H1 (cell line): ENCODE measurements around the gene BIRC2. TPM values are rescaled to one million over a fixed set of nuclear protein-coding genes. Genes with fewer than 3 reads are reported as not detected.

Experiments used
- ASH2L ChIP-seq: fragments of 200-600, 300-600 bp; sonication (generic); IDR thresholded peaks from one replicate; pipeline ENCODE4 v1.7.1; 2017; ENCODE audit warnings: low read length
- BACH1 ChIP-seq: IDR thresholded peaks from 2 replicates; pipeline ENCODE4 v1.6.1; 2012; ENCODE audit warnings: low read length, improper control_type of control experiment
- BCL11A ChIP-seq, 2 experiments: IDR thresholded peaks; one replicate each; pipeline ENCODE4 v1.6.1; 2011; ENCODE audit warnings: low read depth in 2 of 2, low read length in 2 of 2, mild to moderate bottlenecking in 2 of 2
- CBX8 ChIP-seq: fragments of 300-800, 300-1000 bp; sonication (generic); IDR thresholded peaks from 2 replicates; pipeline ENCODE4 v1.7.1; 2016; ENCODE audit warnings: low read depth, low read length, borderline replicate concordance
- CTCF ChIP-seq, 3 experiments: IDR thresholded peaks; 1 replicate in 2 of 3; 2 replicates in 1 of 3; pipeline versions ENCODE4 v1.5.1 to v1.6.1; 2011; ENCODE audit warnings: low read length in 3 of 3, mild to moderate bottlenecking in 3 of 3, inconsistent platforms in 2 of 3, low read depth in 1 of 3, moderate library complexity in 1 of 3; ENCODE audit not compliant: insufficient read depth in 1 of 3; ENCODE audit errors: control extremely low read depth in 1 of 3
- EGR1 ChIP-seq: IDR thresholded peaks from 2 replicates; pipeline ENCODE4 v1.6.1; 2011; ENCODE audit warnings: low read depth, low read length, borderline replicate concordance
- PHF8 ChIP-seq: fragments of 200-600 bp; sonication (generic); conservative IDR thresholded peaks from 2 replicates; pipeline ENCODE4 v1.7.1; 2012; ENCODE audit warnings: low read depth, mild to moderate bottlenecking, inconsistent platforms, low read length, moderate library complexity
- RAD21 ChIP-seq, 2 experiments: IDR thresholded peaks in 1 of 2; conservative IDR thresholded peaks in 1 of 2; 2 replicates each; pipeline ENCODE4 v1.6.1; 2011; ENCODE audit warnings: low read depth in 2 of 2, low read length in 2 of 2, improper control_type of control experiment in 1 of 2, inconsistent platforms in 1 of 2, mild to moderate bottlenecking in 1 of 2, moderate library complexity in 1 of 2
- SIRT6 ChIP-seq: IDR thresholded peaks from one replicate; pipeline ENCODE4 v1.7.1; 2012; ENCODE audit warnings: low read length, inconsistent platforms
- SP2 ChIP-seq: IDR thresholded peaks from 2 replicates; pipeline ENCODE4 v1.6.1; 2012; ENCODE audit warnings: mild to moderate bottlenecking, low read length, inconsistent platforms
- SRF ChIP-seq: IDR thresholded peaks from 2 replicates; pipeline ENCODE4 v1.6.1; 2011; ENCODE audit warnings: mild to moderate bottlenecking, low read depth, low read length, moderate library complexity
- SUZ12 ChIP-seq: fragments of 200-600 bp; sonication (generic); IDR thresholded peaks from 2 replicates; pipeline ENCODE4 v1.6.1; 2012; ENCODE audit warnings: mild to moderate bottlenecking, inconsistent platforms, low read length, moderate library complexity, mixed read lengths
- TBP ChIP-seq: IDR thresholded peaks from 2 replicates; pipeline ENCODE4 v1.6.1; 2011; ENCODE audit warnings: low read depth, low read length, improper control_type of control experiment
- polyA plus RNA-seq, 7 experiments: library from polyadenylated mRNA; depleted of rRNA in 3 of 7; stranded (reverse) in 5 of 7; unstranded in 2 of 7; fragments of >200 nt in 5 of 7; fragments of 200-250 nt in 2 of 7; gene quantifications; 1 replicate in 5 of 7; 2 replicates in 1 of 7; 4 replicates in 1 of 7; pipeline versions ENCODE4 v1.2.1 to v1.2.3, GENCODE V29; 2011 to 2013; ENCODE audit warnings: missing spikeins in 2 of 7, mixed read lengths in 2 of 7
- total RNA-seq: library from RNA; stranded (reverse); fragmentation: NEBNext Ultra II Directional; extraction: Animal tissue kit (Norgen Biotek cat#: 25700); gene quantifications from 2 replicates; pipeline ENCODE4 v1.2.1, GENCODE V29; 2021

Gene BIRC2
- total and polyA plus RNA-seq, 2 of the 8 experiments (the other 6 are each of a cell fraction or from before 2014, with no cell fraction given) = 18.4 to 24.7 TPM

DNA sequence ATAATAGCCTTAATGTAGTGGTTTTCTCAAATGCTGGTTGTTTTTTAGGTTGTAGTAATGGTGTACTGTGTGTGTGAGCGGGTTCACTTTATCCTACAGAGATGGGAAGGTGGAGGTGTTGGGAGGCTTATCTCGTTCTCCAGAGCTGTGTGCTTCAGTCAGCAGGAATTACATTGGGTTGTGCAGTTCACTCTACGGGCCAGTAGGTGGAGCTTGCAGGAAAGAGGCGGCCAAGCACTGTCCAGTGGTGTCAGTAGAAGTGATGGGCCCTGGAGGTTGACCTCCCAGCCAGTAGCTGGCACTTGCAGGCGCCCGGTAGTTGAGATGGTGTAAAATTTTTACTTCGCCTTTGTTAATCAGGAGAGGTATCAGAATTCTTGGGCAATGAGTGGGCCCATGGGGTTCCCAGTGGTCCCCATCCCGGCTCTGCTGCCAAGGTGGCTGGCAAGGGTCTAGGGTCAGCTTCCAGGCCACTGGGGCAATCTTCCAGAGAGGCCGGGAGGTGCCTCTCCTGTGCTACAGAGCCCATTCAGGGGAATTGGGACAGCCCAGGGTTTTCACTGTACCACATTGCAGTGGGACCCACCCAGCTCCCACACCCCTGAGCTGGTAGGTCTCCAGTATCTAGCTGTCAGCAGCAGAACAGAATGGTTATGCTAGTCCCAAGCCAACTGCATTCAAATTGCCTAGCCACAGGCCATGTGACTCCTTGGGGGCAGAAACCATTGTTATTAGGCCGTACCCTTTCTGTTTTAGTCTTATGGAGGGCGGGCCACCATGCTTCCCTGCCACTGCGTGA is 43.9 kb downstream of the BIRC2 start (continued):
- TF ChIP-seq RAD21 (IDR thresholded peaks at IDR 0.05 in 1 of 2, conservative IDR thresholded peaks at IDR 0.05 in 1 of 2; ENCODE audit: low read depth in 2 of 2, low read length in 2 of 2) = peak; percentile 72 to 80
- TF ChIP-seq CTCF (IDR thresholded peaks at IDR 0.05; ENCODE audit: control extremely low read depth in 1 of 3, insufficient read depth in 1 of 3, low read depth in 1 of 3, low read length in 3 of 3) = peak; percentile 86 to 93 (median 92)
- no peak for TF ChIP-seq SRF
- TF ChIP-seq TBP = no peak
- no peak for TF ChIP-seq CBX8
- TF ChIP-seq ASH2L = no peak
- no peak for TF ChIP-seq SP2
- TF ChIP-seq SIRT6 = no peak
- no peak for TF ChIP-seq BCL11A (IDR thresholded peaks at IDR 0.05; ENCODE audit: low read depth in 2 of 2, low read length in 2 of 2)
- TF ChIP-seq SUZ12 = no peak
- no peak for TF ChIP-seq PHF8
- TF ChIP-seq EGR1 = no peak
- TF ChIP-seq BACH1 = no peak
